ENCODE measurements around the gene CFTR.

The CFTR gene

DNA sequence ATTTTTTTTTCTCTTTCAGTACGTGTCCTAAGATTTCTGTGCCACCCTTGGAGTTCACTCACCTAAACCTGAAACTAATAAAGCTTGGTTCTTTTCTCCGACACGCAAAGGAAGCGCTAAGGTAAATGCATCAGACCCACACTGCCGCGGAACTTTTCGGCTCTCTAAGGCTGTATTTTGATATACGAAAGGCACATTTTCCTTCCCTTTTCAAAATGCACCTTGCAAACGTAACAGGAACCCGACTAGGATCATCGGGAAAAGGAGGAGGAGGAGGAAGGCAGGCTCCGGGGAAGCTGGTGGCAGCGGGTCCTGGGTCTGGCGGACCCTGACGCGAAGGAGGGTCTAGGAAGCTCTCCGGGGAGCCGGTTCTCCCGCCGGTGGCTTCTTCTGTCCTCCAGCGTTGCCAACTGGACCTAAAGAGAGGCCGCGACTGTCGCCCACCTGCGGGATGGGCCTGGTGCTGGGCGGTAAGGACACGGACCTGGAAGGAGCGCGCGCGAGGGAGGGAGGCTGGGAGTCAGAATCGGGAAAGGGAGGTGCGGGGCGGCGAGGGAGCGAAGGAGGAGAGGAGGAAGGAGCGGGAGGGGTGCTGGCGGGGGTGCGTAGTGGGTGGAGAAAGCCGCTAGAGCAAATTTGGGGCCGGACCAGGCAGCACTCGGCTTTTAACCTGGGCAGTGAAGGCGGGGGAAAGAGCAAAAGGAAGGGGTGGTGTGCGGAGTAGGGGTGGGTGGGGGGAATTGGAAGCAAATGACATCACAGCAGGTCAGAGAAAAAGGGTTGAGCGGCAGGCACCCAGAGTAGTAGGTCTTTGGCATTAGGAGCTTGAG lies at the start of gene CFTR:
Gene CFTR, plus strand, starts transcription at position 801 of the 830 bp plus-strand sequence. CDS start 70 bp downstream, outside the sequence.
- no peak within 1 kb of the TSS for H3K27ac ChIP-seq (ENCODE audit: low read length)
- H3K79me2 ChIP-seq (ENCODE audit: low read length): no peaks in the 10 kb centered on the region
- H3K9ac ChIP-seq (ENCODE audit: low read length): no peak within 1 kb of the TSS
- H4K20me1 ChIP-seq (ENCODE audit: insufficient read depth, low read length): no peaks in the 10 kb centered on the region
- no peaks in the 10 kb centered on the region for H3K27me3 ChIP-seq (ENCODE audit: low read depth, low read length)
- H3K9me3 ChIP-seq (ENCODE audit: insufficient read depth, low read length): no peaks in the 10 kb centered on the region
- H3K4me2 ChIP-seq (ENCODE audit: low read length): no peak within 1 kb of the TSS
- H3K4me3 ChIP-seq (ENCODE audit: low read length): no peak within 1 kb of the TSS
- H2AFZ ChIP-seq (ENCODE audit: low read depth, low read length): no peak within 1 kb of the TSS
- H3K36me3 ChIP-seq (replicated peaks; ENCODE audit: low read depth, low read length): no peaks in the 10 kb centered on the region
- no peaks in the 10 kb centered on the region for H3K4me1 ChIP-seq (ENCODE audit: low read length)
- no peak for TF ChIP-seq CTCF (IDR thresholded peaks at IDR 0.05; ENCODE audit: low read depth, low read length)
- no peak for TF ChIP-seq EZH2phosphoT487 (IDR thresholded peaks at IDR 0.05; ENCODE audit: low read depth)

DNA sequence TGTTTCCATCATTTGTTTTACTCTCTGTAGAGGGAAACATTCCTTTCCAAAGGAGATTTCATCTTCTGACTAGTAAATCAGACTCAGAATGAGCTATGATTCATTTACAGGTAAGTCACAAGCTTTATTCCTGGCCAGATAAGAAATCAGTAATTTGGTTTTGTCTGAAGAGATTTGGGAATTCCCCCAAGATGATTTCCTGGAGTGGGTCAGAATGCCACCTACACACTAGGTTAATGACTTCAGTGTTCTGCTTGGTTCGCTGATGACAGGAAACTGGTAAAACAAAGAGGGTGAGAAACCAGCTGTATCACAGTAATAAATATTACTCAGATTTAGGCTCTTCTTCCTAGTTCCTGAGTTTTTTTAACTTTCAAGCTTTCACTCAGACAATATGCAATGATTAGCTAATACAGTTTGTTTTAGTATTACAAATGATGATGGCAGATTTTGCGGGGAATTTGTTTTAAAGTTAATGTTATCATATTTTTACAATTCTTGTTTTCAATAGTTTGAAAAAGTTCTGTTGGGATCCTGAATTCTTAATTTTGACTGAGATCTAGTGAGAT lies 44.3 kb upstream of the CFTR start:
- Histone ChIP-seq H3K36me3 (replicated peaks; ENCODE audit: low read depth, low read length) (no peaks in the 10 kb centered on the region), H2AFZ (ENCODE audit: low read depth, low read length) (0 out of 2 replicates have a peak overlapping the region, but pooled peaks have one; percentile 16), H3K9ac (ENCODE audit: low read length) (no peak overlapping the region), H4K20me1 (ENCODE audit: insufficient read depth, low read length) (no peaks in the 10 kb centered on the region), H3K27me3 (ENCODE audit: low read depth, low read length) (no peaks in the 10 kb centered on the region), H3K79me2 (ENCODE audit: low read length) (no peaks in the 10 kb centered on the region), H3K4me1 (ENCODE audit: low read length) (peaks cover 11% of the 10 kb centered on the region), H3K27ac (ENCODE audit: low read length) (no peak overlapping the region), H3K9me3 (ENCODE audit: insufficient read depth, low read length) (no peaks in the 10 kb centered on the region), H3K4me2 (ENCODE audit: low read length) (peak overlapping the region; percentile 38), H3K4me3 (ENCODE audit: low read length) (0 out of 2 replicates have a peak overlapping the region, but pooled peaks have one; percentile 6)
- TF ChIP-seq EZH2phosphoT487 (IDR thresholded peaks at IDR 0.05; ENCODE audit: low read depth) (no peak), CTCF (IDR thresholded peaks at IDR 0.05; ENCODE audit: low read depth, low read length) (no peak)

GRCh38 chr7:117444646-117445045 lies 35.2 kb upstream of the CFTR start:
- no peak overlapping the region for H3K27ac ChIP-seq (ENCODE audit: low read length)
- H4K20me1 ChIP-seq (ENCODE audit: insufficient read depth, low read length): no peaks in the 10 kb centered on the region
- no peaks in the 10 kb centered on the region for H3K4me1 ChIP-seq (ENCODE audit: low read length)
- TF ChIP-seq CTCF (IDR thresholded peaks at IDR 0.05; ENCODE audit: low read depth, low read length) (no peak), EZH2phosphoT487 (IDR thresholded peaks at IDR 0.05; ENCODE audit: low read depth) (no peak)
- H3K27me3 ChIP-seq (ENCODE audit: low read depth, low read length): no peaks in the 10 kb centered on the region
- H3K4me2 ChIP-seq (ENCODE audit: low read length): no peak overlapping the region
- no peaks in the 10 kb centered on the region for H3K79me2 ChIP-seq (ENCODE audit: low read length)
- peaks cover 1% of the 10 kb centered on the region for H3K36me3 ChIP-seq (replicated peaks; ENCODE audit: low read depth, low read length)
- no peak overlapping the region for H3K9ac ChIP-seq (ENCODE audit: low read length)
- H3K9me3 ChIP-seq (ENCODE audit: insufficient read depth, low read length): 0 out of 2 replicates have a peak, but pooled peaks cover 1% of the 10 kb centered on the region
- H3K4me3 ChIP-seq (ENCODE audit: low read length): no peak overlapping the region
- H2AFZ ChIP-seq (ENCODE audit: low read depth, low read length): no peak overlapping the region

DNA sequence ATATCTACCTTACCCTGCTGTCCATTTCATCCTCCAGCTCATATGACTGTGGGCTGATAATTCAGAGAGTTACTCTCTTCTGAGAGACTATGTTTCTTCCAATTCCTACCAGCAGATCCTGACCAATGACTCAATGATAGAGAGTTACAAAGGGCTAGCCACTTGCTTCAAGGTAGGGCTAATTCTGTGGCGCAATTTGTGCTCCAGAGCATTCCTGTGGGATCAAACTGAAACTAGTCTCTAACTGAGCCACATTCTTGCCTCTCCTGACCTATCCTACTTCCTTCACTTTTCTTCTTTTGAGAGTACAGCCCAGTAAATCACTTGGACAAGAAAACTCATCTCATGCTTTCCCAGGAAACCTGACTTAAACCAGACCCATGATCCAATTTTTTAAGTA lies 34.6 kb upstream of the CFTR start:
- H3K4me1 ChIP-seq (ENCODE audit: low read length): no peaks in the 10 kb centered on the region
- TF ChIP-seq EZH2phosphoT487 (IDR thresholded peaks at IDR 0.05; ENCODE audit: low read depth) (no peak), CTCF (IDR thresholded peaks at IDR 0.05; ENCODE audit: low read depth, low read length) (no peak)
- no peak overlapping the region for H3K9ac ChIP-seq (ENCODE audit: low read length)
- H3K4me3 ChIP-seq (ENCODE audit: low read length): no peak overlapping the region
- no peak overlapping the region for H2AFZ ChIP-seq (ENCODE audit: low read depth, low read length)
- no peaks in the 10 kb centered on the region for H3K27me3 ChIP-seq (ENCODE audit: low read depth, low read length)
- H3K9me3 ChIP-seq (ENCODE audit: insufficient read depth, low read length): 0 out of 2 replicates have a peak, but pooled peaks cover 4% of the 10 kb centered on the region
- no peaks in the 10 kb centered on the region for H3K79me2 ChIP-seq (ENCODE audit: low read length)
- peaks cover 4% of the 10 kb centered on the region for H3K36me3 ChIP-seq (replicated peaks; ENCODE audit: low read depth, low read length)
- no peak overlapping the region for H3K4me2 ChIP-seq (ENCODE audit: low read length)
- no peaks in the 10 kb centered on the region for H4K20me1 ChIP-seq (ENCODE audit: insufficient read depth, low read length)
- H3K27ac ChIP-seq (ENCODE audit: low read length): no peak overlapping the region

Data from OCI-LY3 (cell line).